HG03039 (cell line): ENCODE results near the gene FAM50B.
"Not testable (repeated sequence)": the region's sequence is repeated elsewhere in the genome, so short reads cannot be mapped to it uniquely, and the experiment has no call there.

Source experiments
- ATAC-seq: cut with Tn5 transposase; IDR thresholded peaks from one replicate; pipeline ENCODE4 v1.9.1; 2021; ENCODE audit warnings: mild to moderate bottlenecking, moderate library complexity; ENCODE audit not compliant: unreplicated experiment

FAM50B gene

DNA sequence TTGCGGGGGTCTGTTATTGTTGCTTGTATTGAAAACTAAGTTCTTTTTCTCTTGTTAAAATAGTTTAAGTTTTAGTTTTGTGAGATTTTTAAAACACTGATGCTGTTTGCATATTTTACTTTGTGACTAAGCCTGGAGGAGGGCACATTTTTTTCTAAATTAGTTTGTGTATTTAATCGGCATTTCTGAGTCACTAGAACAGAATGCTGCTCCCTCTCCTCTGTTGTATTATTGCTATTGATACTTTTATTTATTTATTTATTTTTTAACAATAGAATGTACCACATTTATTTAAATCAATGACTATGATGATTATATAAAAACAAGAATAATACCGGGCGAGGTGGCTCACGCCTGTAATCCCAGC, 5.1 kb upstream of the FAM50B start:
- no peak for ATAC-seq

DNA sequence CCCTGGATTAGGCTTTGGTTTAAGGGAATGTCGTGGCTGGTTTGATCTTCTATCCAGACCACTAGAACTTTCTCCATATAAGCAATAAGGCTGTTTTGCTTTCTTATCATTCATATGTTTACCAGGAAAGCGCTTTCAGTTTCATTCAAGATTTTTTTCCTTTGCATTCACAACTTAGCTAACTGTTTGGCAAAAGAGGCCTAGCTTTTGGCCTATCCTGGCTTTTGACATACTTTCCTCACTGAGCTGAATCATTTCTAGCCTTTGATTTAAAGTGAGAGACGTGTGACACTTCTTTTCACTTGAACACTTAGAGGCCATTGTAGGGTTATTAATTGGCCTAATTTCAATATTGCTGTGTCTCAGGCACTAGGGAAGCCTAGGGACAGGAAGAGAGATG, 1.7 kb upstream of the FAM50B start:
- ATAC-seq: no peak

DNA sequence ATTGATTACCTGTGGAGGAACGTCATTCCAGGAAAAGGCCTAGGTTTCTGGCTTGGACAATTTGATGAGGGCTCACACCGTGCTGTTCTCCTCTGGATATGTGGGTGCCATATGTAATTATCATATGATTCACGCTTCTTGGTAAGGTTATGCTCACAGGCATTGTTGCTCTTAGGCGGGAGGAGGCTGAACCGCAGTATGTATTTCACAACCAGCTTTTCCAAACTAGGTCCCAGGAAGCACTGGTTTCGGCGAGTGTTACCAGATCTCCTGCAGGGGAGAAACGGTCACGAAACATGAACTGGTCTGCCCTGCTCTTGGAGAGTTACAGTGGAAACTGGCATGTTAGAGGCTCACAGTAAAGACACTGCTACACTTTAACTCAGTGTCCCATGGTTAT, 793 bp upstream of the FAM50B start:
- ATAC-seq: no peak

DNA sequence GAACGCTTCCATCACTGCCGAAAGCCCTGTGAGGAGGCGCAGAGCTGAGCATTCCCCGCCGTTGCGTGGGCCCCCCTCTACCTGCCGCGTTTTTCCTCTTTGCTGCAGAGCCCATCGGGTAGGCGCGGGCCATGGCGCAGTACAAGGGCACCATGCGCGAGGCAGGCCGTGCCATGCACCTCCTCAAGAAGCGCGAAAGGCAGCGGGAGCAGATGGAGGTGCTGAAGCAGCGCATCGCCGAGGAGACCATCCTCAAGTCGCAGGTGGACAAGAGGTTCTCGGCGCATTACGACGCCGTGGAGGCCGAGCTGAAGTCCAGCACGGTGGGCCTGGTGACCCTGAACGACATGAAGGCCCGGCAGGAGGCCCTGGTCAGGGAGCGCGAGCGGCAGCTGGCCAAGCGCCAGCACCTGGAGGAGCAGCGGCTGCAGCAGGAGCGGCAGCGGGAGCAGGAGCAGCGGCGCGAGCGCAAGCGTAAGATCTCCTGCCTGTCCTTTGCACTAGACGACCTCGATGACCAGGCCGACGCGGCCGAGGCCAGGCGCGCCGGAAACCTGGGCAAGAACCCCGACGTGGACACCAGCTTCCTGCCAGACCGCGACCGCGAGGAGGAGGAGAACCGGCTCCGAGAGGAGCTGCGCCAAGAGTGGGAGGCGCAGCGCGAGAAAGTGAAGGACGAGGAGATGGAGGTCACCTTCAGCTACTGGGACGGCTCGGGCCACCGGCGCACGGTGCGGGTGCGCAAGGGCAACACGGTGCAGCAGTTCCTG, 693 bp downstream of the FAM50B start:
- ATAC-seq: no peak

DNA sequence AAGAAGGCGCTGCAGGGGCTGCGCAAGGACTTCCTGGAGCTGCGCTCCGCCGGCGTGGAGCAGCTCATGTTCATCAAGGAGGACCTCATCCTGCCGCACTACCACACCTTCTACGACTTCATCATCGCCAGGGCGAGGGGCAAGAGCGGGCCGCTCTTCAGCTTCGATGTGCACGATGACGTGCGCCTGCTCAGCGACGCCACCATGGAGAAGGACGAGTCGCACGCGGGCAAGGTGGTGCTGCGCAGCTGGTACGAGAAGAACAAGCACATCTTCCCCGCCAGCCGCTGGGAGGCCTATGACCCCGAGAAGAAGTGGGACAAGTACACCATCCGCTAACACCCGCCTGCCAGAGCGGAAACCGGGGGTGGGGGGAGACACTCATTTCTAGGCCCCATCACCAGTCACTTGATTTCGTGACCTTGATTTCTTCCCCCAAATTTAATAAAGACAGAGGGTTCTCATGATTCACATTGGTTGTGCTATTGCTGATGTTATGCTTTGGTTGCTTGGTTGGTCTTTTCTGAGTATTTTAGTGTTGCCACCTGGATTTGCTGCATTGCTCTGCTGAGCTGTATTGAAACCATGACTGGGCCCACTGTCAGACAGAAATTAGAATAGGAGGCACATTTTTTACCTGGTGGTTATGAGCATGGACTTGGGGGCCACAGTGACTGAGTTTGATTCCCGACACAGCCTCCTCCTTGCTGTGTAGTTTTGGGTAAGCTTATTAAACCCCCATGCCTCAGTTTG, 1.5 kb downstream of the FAM50B start:
- ATAC-seq: no peak

DNA sequence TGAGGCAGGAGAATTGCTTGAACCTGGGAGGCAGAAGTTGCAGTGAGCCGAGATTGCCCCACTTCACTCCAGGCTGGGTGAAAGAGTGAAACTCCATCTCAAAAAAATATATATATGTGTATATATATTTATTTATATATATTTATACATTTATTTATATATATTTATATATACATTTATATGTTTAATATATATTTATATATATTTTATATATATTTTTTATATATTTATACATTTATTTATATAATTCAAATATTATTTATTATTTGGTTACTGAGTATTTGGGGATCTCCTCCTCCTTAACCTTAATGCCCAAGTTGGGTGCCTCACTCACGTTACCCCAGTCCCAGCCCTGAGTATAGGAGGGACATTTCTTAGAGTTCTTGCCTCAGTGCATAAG, 2.7 kb downstream of the FAM50B start:
- ATAC-seq: no peak

DNA sequence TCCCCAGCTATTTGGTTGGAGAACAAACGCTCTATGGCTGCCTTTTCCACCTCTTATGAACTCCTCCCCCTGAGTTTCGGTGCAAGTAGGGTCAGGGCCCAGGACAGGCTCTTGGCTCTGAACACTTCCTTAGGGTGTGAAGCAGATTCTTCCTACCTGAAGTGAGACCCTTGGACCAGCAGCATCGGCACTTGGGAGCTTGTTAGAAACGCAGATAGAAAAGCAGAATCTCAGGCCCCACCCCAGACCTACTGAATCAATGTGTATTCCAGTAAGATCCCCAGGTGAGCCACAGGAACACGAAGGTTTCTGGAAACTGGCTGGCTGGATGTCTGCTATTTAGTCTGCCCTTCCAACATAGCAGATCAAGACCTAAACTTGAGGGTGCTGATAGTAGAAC, 3.2 kb downstream of the FAM50B start:
- no peak for ATAC-seq

DNA sequence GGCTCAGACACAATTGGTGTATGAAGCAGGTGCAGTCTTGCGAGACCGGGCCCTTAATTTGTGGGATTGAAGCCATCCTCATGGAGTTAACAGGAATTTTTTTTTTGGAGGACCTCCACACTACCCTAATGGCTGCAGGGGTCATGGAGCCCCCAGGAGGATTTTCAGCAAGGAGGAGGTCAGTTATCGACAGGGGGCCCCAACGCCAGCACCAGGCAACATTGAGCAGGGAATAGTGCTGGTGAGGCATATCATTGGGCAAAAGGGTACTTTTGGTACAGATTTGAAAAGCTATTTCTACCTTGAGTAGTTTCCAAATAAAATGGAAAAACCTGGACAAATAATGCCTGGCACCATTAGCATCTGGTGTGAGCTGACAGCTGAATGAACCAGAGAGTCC, 6.7 kb downstream of the FAM50B start:
- ATAC-seq: no peak

DNA sequence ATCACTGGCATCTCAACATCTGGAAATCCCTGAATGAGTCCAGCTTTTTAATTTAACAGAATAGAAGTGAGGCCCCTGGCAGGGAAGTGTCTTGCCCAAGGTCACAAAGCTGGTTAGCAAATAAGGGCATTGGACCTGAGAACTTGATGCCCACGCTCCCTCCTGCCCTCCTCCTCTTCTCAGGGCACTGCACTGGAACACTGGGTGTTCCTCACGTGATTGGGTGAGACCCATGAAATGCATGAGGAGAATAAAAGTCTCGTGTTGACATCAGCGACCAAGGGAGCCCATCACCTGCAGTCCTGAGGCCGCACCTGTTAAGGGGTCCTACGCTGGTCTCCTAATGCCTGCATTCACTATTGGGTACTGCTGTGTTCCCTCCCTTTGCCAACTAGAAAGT, 7.4 kb downstream of the FAM50B start:
- ATAC-seq: no peak

DNA sequence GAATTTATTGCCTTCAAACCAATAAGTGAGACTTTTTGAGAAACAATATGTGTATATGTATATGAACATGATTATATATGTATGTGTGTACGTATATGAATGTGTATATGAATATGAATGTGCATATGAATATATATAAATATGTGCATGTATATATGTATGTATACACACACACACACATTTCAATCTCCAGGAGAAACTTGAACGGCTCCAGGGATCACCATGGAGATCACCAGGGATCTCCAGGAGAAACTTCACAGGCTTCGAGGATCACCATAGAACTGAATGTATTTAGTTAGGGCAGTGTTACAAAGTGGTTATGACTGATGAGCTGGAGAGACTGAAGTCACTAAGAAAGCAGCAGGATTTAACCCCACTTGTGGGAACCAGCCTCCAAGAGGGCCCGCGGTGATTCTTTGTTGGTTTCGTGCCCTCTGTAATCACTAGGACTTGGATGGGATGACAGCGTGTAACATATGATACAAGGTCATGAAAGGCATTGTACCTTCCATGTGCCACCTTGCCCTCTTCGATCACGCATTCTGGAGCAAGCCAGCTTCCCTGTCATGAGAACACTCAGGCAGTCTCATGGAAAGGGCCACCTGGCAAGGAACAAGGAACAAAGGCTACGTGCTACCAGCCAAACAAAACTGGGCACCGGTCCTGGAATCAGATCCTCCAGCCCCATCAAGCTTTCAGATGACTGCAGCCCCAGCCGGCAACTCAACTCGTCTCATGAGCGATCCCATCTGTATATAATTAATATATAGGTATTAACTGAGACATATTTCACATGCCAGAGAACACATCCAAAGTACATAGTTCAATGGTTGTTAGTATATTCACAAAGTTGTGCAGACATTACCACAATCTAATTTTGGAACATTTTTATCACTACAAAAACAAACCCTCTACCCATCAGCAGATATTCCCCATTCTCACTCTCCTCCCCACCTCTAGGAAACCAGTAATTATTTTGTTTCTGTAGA, 8.6 kb downstream of the FAM50B start:
- no peak for ATAC-seq

DNA sequence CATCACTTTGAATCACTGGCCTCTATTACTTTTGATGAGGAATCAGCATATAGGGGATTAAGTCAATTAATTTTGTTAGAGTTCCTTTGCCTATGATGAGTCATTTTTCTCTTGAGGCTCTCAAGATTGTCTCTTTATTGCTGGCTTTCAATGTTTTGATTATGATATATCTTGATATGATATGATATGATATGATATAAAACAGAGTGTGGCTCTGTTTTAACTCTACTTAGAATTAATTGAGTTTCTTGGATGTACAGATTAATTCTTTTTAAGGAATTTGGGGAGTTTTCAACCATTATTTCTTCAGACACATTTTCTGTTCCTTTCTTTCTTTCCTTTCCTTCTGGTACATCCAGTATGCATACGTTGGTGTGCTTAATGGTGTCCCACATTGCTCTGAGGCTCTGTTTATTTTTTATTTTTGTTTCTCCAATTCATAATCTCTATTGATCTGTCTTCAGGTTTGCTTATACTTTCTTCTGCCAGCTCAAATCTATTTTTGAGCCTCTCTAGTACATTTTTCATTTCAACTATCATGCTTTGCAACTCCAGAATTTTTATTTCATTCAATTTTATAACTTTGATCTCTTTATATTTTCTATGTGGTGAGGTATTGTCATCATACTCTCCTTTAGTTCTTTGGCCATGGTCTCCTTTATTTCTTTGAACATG, 10.8 kb downstream of the FAM50B start:
- no peak for ATAC-seq

DNA sequence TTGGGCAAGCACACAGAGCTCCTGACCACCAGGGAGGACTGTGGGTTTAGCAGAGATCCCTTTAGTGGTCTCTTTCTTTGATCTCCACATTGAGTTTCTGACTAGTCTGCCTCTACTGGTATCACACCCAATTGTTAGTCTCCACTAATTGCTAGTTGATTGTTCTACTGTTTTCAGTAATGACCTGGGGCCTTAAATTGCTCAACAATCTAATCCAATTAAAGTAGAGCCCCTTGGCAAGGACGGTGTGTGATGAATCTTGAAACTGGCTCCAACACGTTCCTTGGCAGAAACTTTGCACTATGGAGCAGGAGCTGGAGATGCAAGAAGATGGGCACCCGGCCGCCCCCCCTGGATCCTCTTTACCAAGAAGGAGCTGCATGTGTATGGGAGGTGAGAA, 12.3 kb downstream of the FAM50B start:
- no peak for ATAC-seq

DNA sequence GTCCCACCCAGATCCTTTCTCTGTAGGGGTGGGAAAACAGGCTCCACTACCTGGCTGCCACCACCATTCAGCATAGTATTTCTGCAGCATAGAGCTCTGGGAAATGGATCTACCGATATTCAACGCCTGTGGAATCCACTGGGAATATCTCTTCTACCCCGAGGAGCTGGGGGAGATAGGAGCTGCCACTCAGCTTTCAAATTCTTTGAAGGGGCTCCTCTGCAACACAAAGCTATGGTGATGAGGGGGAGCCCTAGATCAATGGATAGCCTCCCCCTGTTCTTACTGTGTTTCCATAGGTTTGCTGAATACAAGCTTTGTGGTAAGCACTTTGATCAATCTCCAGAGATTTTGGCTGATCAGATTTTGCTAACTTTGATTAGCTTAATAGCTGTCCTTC, 12.9 kb downstream of the FAM50B start:
- no peak for ATAC-seq

DNA sequence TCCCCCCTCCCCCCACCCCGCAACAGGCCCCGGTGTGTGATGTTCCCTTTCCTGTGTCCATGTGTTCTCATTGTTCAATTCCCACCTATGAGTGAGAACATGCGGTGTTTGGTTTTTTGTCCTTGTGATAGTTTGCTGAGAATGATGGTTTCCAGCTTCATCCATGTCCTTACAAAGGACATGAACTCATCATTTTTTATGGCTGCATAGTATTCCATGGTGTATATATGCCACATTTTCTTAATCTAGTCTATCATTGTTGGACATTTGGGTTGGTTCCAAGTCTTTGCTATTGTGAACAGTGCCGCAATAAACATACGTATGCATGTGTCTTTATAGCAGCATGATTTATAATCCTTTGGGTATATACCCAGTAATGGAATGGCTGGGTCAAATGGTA, 14.1 kb downstream of the FAM50B start:
- ATAC-seq: not testable (repeated sequence)

DNA sequence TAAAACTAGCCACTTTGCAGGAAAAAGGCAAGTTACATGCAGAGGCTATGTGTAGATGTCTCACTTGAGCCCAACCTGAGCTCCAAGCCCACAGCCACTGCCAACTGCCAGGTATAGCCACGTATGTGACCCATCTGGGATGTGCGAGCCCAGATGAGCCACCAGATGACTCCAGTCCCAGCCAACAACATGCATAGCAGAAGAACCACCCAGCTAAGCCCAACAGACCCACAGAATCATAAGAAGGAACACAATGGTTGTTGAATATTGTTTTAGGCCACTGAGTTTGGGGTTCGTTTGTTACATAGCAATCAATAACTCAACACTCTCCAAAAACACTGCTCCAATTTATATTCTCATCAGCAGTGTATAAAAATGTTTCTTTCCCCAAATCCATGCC, 16.3 kb downstream of the FAM50B start:
- no peak for ATAC-seq

DNA sequence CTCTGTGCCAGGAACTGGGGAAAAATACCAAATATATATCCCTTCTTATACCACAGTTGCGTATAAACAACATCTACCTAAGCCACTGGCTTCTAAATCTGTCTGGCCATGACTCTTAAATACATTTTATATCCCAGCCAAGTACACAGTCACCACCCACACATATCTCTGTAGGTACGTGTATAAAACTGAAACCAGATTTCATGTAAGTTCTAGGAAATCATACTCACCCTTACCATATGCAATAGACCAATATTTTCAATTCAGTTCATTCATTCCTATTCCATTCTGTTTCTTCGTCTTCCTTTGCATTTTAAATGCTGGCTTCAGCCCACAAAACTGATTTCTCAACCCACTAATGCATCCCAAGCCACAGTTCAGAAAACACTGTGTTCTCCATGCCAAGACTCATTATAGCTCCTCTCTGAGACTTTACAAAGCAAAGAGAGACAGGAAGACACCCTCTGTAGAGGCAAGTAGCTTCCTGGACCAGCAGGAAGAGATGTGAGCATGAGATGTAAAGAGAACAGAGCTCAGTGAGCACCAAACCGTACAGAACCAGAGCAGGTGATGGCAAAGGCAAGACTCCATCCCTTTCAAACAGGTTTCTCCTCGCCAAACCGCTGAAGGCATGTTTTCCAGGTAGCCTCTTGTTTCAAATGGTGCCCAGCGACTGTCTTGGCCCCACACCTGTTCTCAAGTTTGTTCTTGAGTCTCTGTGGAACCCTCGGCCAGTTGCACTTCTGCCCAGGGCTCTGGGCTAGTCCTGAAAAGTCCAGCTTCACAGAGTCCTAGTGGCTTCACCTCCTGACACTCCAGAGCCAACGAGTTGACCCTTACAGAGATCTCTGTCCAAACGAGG, 18.7 kb downstream of the FAM50B start:
- no peak for ATAC-seq

DNA sequence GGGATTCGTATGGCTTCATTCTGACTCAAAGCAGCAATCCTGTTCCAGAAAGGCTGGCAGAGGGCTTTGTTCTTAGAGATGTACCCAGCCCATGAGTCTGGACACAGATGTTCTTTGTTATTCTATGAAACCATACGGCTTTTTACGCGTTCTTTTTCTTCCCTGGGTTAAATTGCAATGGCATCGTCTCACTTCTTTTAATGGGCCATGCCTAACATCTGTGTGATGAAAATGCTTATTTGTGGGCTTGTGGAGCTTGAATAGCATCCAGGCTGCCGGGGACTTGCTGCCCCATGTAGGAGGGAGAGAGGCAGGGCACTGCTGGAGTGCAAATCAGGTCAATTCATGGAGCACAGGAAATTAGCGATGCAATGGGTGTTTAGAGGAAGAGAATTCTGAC, 19.4 kb downstream of the FAM50B start:
- ATAC-seq: no peak

DNA sequence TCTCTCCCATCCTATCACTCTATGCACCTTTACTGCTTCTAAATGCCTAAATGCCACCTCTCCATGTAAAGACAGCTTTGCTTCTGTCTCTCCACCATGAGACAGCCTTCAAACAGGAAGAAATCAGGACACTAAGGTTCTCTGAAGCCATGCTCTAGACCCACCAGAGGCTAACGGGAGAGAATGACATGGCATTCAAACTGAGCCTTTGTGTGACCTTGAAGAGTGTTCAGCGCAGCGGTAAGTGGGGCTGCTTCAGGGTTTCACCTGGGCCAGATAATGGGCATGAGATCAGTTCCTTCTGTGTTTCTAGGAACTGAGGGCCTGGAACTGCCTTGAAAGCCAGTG, 20.1 kb downstream of the FAM50B start:
- no peak for ATAC-seq

DNA sequence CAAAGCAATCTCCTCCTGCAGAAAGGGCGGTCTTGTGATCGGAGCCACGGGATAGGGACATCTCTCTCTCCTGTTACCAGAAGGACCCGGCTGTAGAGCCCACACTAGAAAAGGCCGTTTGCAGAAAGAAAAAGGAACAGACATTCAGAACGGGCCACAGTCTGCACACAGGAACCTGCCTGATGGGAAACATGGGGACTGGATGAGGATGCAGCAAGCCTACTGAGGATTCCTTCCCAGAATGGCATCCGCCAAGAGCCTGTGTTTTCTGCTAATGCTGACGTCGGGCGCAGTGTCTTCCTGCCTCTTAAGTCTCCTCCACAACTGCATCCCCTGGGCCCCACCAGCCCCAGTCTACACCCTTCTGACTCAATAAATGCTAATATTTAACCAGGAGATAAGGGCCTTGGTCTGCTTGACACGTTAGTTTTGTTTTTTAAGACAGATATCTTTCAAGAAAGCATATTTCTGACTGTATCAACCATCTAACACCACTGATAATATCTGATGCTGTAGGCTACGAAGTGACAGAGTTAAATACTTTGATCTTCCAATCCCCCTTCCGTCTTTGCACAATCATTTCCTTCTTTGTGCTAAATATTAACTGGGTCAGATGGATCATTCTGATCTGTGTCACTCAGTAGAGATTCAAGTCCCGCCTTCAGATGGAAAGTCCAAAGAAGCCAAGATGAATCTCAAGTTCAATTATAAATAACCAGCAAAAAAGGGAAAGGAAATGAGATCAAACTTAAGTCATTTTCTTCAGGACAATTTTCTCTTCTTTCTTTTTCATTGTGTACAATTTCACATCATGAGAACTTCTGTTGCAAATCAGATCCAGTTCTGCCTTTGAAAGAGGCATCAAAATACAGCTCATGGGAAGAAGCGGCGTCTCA, 20.7 kb downstream of the FAM50B start:
- no peak for ATAC-seq
